Fibroblast of lung (primary cell): ENCODE results near the gene NOL9.

ENCODE experiments used
- CTCF ChIP-seq, 2 donors: IDR thresholded peaks in 1 of 2; conservative IDR thresholded peaks in 1 of 2; 1 replicate in 1 of 2; 2 replicates in 1 of 2; pipeline ENCODE4 v1.5.1; 2011 to 2012; ENCODE audit warnings: low read length in 2 of 2, control low read depth in 1 of 2, inconsistent platforms in 1 of 2, low read depth in 1 of 2, mild to moderate bottlenecking in 1 of 2
- EZH2 ChIP-seq: IDR thresholded peaks from 2 replicates; pipeline ENCODE4 v1.5.1; 2012; ENCODE audit warnings: low read length, control low read depth, mild to moderate bottlenecking; ENCODE audit errors: missing control alignments

GRCh38 chr1:6477039-6477820 lies 77.1 kb downstream of the NOL9 start:
- TF ChIP-seq EZH2, result no peak
- no peak for TF ChIP-seq CTCF (conservative IDR thresholded peaks at IDR 0.05 in 1 of 2, IDR thresholded peaks at IDR 0.05 in 1 of 2; ENCODE audit: low read depth in 1 of 2, low read length in 2 of 2)
